BJ (cell line): ENCODE data around the gene DGKD. TPM values are rescaled to one million over a fixed set of nuclear protein-coding genes. Genes with fewer than 3 reads are reported as not detected.

ENCODE experiments used
- CTCF ChIA-PET: fragments of 350-600 bp; formaldehyde crosslinking; extraction: SDS; loops from one replicate; lab custom pipeline; 2021; ENCODE audit warnings: antibody characterized with exemption, inconsistent platforms; lab: Yijun Ruan, JAX
- POLR2A ChIA-PET: fragments of 300-600 bp; sonication (Branson Sonifier 250); formaldehyde crosslinking; extraction: SDS; loops from one replicate; lab custom pipeline; 2021; ENCODE audit warnings: antibody characterized with exemption; lab: Charles Lee
- DNase-seq: peaks from one replicate; pipeline ENCODE4 v3.0.0-alpha.2; 2011; ENCODE audit warnings: low read depth
- H3K27me3 ChIP-seq: 2 replicates; pipeline ENCODE4 v1.6.0; 2011; ENCODE audit warnings: low read length; ENCODE audit not compliant: control insufficient read depth, insufficient read depth
- H3K36me3 ChIP-seq: 2 replicates; pipeline ENCODE4 v1.5.1; 2011; ENCODE audit warnings: low read length; ENCODE audit not compliant: control insufficient read depth, insufficient read depth
- H3K4me3 ChIP-seq: 2 replicates; pipeline ENCODE4 v1.5.1; 2011; ENCODE audit warnings: low read depth, mild to moderate bottlenecking, control low read depth, low read length
- CTCF ChIP-seq: IDR thresholded peaks from 2 replicates; pipeline ENCODE4 v1.5.1; 2011; ENCODE audit warnings: low read depth, mild to moderate bottlenecking, control low read depth, inconsistent platforms, low read length, moderate library complexity; ENCODE audit not compliant: insufficient read depth
- polyA plus RNA-seq: library from polyadenylated mRNA; depleted of rRNA; stranded (reverse); fragments of >200 nt; gene quantifications from 2 replicates; pipeline ENCODE4 v1.2.3, GENCODE V29; 2011

Gene DGKD
- polyA plus RNA-seq, 1 experiment, result 8.5 TPM

- no peak for TF ChIP-seq CTCF
- POLR2A ChIA-PET, result no interaction called here
- DNase-seq, result no peak
- no peak overlapping the region for H3K4me3 ChIP-seq
- CTCF ChIA-PET, result interaction anchor here (1.1 kb wide), 1 partner anchor 13 kb away, joined by 3 read pairs; no protein-coding TSS in a partner anchor
- peaks cover 1% of the 10 kb centered on the region; the same call in 1 of the 2 replicates for H3K36me3 ChIP-seq
- no peaks in the 10 kb centered on the region for H3K27me3 ChIP-seq
Measured at GRCh38 chr2:233375490-233376314, 21.4 kb downstream of the DGKD start.

GRCh38 chr2:233379034-233379433 is 24.7 kb downstream of the DGKD start:
- H3K27me3 ChIP-seq, result no peaks in the 10 kb centered on the region
- no peaks in the 10 kb centered on the region; the same call in 1 of the 2 replicates for H3K36me3 ChIP-seq
- POLR2A ChIA-PET, result no interaction called here
- CTCF ChIA-PET, result no interaction called here
- DNase-seq, result no peak
- H3K4me3 ChIP-seq, result no peak overlapping the region
- TF ChIP-seq CTCF, result no peak

- no peaks in the 10 kb centered on the region; the same call in 1 of the 2 replicates for H3K36me3 ChIP-seq
- H3K4me3 ChIP-seq, result no peak overlapping the region
- no peak for TF ChIP-seq CTCF
- H3K27me3 ChIP-seq, result no peaks in the 10 kb centered on the region
- ChIA-PET CTCF (no interaction called here), POLR2A (no interaction called here)
- no peak for DNase-seq
Measured at GRCh38 chr2:233379441-233379840, 25.1 kb downstream of the DGKD start.

- Histone ChIP-seq H3K36me3 (no peaks in the 10 kb centered on the region; the same call in 1 of the 2 replicates), H3K27me3 (no peaks in the 10 kb centered on the region), H3K4me3 (no peak overlapping the region)
- ChIA-PET CTCF (interaction anchor here (1.3 kb wide), 1 partner anchor 18 kb away, joined by 3 read pairs; no protein-coding TSS in a partner anchor), POLR2A (no interaction called here)
- DNase-seq, result no peak
- TF ChIP-seq CTCF, result no peak
Measured at GRCh38 chr2:233380132-233380895, 26.0 kb downstream of the DGKD start.
